Urinary bladder (tissue), 4 donors: ENCODE data around the gene CACNA2D1. TPM values are rescaled to one million over a fixed set of nuclear protein-coding genes. Genes with fewer than 3 reads are reported as not detected.

Experiments
- DNase-seq: peaks from one replicate; pipeline ENCODE4 v3.0.0-alpha.2; 2015; ENCODE audit errors: extremely low spot score
- H3K27ac ChIP-seq: one replicate; pipeline ENCODE4 v1.5.1; 2013; ENCODE audit warnings: low read depth, mild to moderate bottlenecking, moderate library complexity
- H3K36me3 ChIP-seq: one replicate; pipeline ENCODE4 v1.6.1; 2013; ENCODE audit warnings: mild to moderate bottlenecking, moderate library complexity; ENCODE audit not compliant: insufficient read depth
- H3K4me1 ChIP-seq: one replicate; pipeline ENCODE4 v1.6.1; 2013; ENCODE audit warnings: mild to moderate bottlenecking, moderate library complexity; ENCODE audit not compliant: insufficient read depth
- H3K4me3 ChIP-seq: one replicate; pipeline ENCODE4 v1.5.1; 2013; ENCODE audit warnings: low read depth, low read length
- WGBS: extraction: QIAGEN DNeasy Blood & Tissue Kit; methylation state at CpG from one replicate; pipeline ENCODE4 v1.1.7; 2013; 5-methylcytosine and 5-hydroxymethylcytosine counted together
- polyA plus RNA-seq: library from polyadenylated mRNA; stranded (reverse); fragments of 200-250 nt; gene quantifications from one replicate; pipeline ENCODE4 v1.2.3, GENCODE V29; 2013
- total RNA-seq: library from RNA; depleted of rRNA; stranded (reverse); fragments of >200 nt; gene quantifications from one replicate; pipeline ENCODE4 v1.2.3, GENCODE V29; 2014
- donor health status: healthy with polysubstance abuse.
- donor health status: healthy.

Gene CACNA2D1
- total and polyA plus RNA-seq, 2 donors, result 18.7 to 89.1 TPM

DNA sequence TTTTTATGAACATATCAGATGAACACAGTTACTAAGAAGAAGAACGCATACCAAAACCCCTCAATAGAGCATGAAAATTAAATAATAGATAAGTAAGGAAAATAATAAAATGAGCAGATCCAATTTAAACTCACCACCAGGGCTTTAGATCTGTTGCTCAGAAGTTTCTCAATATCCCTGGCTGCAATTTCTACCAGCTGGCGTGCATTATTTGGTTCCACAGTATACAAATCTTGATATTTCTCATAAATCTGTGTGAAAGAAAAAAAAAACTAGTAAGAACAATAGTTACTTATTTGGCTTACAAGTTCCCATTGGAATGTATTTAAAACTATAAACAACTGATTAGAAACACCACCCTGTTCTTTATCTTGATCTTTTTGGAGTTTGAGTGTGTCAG lies 108.6 kb downstream of the CACNA2D1 start:
- Histone ChIP-seq H3K4me1 (no peaks in the 10 kb centered on the region), H3K27ac (no peak overlapping the region), H3K4me3 (no peak overlapping the region), H3K36me3 (no peaks in the 10 kb centered on the region)
- no peak for DNase-seq
- WGBS, result 58% methylated on average over 2 of the region's 2 CpGs

DNA sequence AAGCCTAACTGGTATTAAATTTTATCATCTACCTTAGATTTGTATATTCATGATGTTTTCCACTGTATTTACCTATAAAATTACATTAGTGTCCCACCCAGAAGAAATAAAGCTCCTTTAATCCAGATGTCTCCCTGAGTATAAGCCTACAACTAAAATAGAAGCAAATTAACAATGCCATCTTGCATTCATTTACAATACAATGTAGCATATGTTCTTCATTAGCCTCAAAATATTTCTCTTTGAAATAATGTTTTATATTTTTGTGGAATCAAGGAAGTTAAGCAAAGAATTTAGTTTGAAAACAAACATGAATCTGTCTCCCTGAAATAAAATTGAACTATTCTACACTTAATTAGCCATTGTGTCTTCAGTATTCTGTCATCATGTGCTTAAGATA lies 112.3 kb downstream of the CACNA2D1 start:
- H3K4me3 ChIP-seq, result no peak overlapping the region
- H3K27ac ChIP-seq, result no peak overlapping the region
- no peaks in the 10 kb centered on the region for H3K4me1 ChIP-seq
- no peaks in the 10 kb centered on the region for H3K36me3 ChIP-seq
- DNase-seq, result no peak

DNA sequence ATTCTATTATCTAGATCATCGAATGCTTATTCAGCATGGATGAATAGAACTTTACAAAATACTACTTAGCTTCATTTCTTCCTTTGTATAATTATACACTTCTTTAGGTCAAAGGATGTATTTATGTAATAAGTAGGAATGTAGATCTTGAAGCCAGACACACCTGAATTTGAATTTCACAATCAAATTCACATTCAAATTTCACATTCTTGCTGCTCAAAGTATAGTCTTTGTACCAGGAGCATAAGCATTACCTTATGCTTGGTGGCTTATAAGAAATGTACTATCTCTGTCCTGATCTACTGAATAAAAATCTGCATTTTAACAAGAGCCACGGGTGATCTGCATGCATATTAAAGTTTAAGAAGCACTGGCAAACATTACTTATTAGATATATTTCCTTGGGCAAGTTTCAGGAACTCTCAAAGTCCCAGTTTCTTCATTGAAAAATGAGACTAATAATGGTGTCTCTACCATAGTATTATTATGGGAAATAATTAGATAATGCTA lies 112.8 kb downstream of the CACNA2D1 start:
- peaks cover 2% of the 10 kb centered on the region for H3K36me3 ChIP-seq
- no peak overlapping the region for H3K27ac ChIP-seq
- DNase-seq, result no peak
- WGBS, result 83% methylated on average over 2 of the region's 2 CpGs
- H3K4me3 ChIP-seq, result no peak overlapping the region
- no peaks in the 10 kb centered on the region for H3K4me1 ChIP-seq

DNA sequence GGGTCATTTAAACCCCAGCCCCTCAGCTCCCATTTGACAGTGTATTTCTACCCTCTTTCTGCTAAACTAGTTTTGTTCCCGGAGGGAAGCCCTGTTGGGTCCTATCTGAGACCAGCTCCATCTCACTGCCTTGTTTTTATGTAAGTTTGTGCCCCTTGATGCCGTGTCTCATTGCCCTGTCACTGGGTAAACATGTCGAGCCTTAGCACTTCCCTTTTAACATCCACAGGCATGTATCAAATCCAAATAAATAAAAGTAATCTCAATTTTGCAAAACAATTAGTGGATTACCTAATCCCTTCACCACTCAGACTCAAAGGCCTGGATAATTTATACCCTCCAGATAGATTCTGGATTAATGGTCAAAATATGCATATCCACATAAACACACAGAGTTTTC lies 115.7 kb downstream of the CACNA2D1 start:
- DNase-seq, result no peak
- Histone ChIP-seq H3K27ac (no peak overlapping the region), H3K36me3 (peaks cover 2% of the 10 kb centered on the region), H3K4me3 (no peak overlapping the region), H3K4me1 (no peaks in the 10 kb centered on the region)
- 44% methylated on average over 3 of the region's 3 CpGs for WGBS

DNA sequence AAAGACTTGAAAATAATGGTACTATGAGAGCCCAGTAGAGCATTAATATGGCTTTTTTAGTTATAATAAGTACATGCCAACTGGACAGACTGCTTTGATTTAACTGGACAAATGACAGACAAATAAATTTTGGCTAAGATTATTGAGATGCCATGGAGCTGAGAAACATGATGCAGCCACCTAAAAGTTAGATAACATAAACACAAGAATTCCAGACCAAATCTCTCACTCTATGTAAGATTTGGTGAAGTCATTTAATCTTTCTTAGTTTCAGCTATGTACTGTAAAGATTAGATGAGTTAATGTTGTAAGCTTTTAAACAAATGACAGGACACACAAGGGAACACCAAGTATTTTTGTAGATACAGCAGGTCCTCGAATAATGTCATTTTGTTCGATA lies 118.2 kb downstream of the CACNA2D1 start:
- WGBS, result 64% methylated on average over 2 of the region's 2 CpGs
- DNase-seq, result no peak

DNA sequence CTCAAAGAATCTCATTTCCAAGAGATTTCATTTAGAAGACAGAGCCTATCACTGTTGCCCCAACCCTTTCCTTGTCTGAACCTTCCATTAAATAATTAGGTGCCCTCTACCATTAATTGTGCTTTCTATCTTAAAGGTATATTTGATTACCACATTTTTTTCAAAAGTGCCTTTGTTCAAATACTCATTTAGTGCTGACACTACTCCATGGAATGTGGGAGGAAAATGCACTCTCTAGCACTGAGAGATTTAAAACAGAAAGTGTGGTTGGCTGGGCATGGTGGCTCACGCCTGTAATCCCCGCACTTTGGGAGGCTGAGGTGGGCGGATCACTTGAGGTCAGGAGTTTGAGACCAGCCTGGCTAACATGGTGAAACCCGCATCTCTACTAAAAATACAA lies 119.8 kb downstream of the CACNA2D1 start:
- Histone ChIP-seq H3K4me1 (no peaks in the 10 kb centered on the region), H3K27ac (no peak overlapping the region), H3K4me3 (no peak overlapping the region), H3K36me3 (peaks cover 2% of the 10 kb centered on the region)
- 95% methylated on average over 4 of the region's 4 CpGs for WGBS
- no peak for DNase-seq

More for the DNA sequence above, 118.2 kb downstream of the CACNA2D1 start:
- H3K36me3 ChIP-seq, result peaks cover 2% of the 10 kb centered on the region
- no peak overlapping the region for H3K4me3 ChIP-seq
- no peak overlapping the region for H3K27ac ChIP-seq
- H3K4me1 ChIP-seq, result no peaks in the 10 kb centered on the region

DNA sequence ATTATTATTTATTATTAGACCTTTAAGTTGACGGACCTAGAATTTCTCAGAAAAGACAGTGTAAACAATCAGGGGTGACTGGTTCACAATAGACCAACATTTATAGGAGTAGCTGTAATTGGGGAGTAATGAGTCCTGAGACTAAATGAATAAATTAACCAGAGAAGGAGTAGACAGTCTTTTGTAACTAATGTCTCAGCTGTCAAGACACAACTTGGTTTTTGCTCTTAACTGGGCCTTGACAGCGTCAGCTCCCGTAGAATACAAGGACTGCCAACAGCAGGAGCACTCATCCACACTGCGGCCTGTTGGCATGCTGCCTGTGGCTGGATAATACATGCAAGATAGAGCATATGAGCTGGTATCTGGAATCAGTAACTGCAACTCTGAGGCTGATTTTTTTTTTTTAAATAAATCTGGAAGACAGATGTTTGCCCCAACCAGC lies 123.9 kb downstream of the CACNA2D1 start:
- whole genome bisulfite sequencing, result 31% methylated on average over 4 of the region's 4 CpGs
- no peak overlapping the region for H3K27ac ChIP-seq
- H3K4me3 ChIP-seq, result no peak overlapping the region
- DNase-seq, result no peak
- no peaks in the 10 kb centered on the region for H3K36me3 ChIP-seq
- H3K4me1 ChIP-seq, result no peaks in the 10 kb centered on the region

DNA sequence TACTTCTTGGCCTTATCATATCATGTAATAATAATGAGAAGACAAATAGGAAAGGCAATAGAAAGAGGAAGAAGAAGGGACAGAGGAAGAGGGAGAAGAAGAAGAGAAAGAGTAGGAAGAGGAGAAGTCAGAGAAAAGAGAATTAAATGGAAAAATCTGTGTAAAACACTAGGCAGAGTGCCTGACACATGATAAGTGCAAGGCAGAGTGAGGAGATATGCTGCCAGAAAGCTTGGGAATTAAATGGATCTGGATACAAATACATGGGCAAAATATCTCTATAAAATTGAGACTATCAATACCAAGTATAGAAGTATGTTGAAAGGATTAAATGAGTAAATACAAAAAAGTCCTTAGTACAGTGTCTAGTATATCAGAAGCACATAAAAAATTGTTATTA lies 124.8 kb downstream of the CACNA2D1 start:
- no peak overlapping the region for H3K27ac ChIP-seq
- DNase-seq, result no peak
- H3K4me1 ChIP-seq, result no peaks in the 10 kb centered on the region
- no peak overlapping the region for H3K4me3 ChIP-seq
- no peaks in the 10 kb centered on the region for H3K36me3 ChIP-seq

DNA sequence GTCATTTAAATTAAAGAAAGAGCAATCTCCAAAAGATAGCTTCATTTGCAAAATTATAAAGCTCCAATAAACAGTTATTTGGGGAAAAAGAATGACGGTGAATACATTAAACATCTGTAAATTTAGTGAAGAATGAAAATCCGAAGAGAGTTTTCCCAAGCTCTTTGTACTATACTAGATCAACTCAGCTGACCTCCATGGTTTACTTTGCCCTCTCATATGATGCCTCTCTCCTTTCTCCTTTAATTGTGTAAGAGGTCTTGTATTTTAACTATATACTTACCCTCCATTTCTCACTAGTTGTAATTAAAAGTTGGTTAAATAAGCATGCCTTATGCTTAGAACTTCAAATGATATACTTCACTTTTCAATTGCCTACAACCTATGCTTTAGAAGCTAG lies 125.8 kb downstream of the CACNA2D1 start:
- WGBS, result 76% methylated on average over 2 of the region's 2 CpGs
- no peak overlapping the region for H3K27ac ChIP-seq
- no peaks in the 10 kb centered on the region for H3K36me3 ChIP-seq
- H3K4me1 ChIP-seq, result no peaks in the 10 kb centered on the region
- no peak overlapping the region for H3K4me3 ChIP-seq
- DNase-seq, result no peak

DNA sequence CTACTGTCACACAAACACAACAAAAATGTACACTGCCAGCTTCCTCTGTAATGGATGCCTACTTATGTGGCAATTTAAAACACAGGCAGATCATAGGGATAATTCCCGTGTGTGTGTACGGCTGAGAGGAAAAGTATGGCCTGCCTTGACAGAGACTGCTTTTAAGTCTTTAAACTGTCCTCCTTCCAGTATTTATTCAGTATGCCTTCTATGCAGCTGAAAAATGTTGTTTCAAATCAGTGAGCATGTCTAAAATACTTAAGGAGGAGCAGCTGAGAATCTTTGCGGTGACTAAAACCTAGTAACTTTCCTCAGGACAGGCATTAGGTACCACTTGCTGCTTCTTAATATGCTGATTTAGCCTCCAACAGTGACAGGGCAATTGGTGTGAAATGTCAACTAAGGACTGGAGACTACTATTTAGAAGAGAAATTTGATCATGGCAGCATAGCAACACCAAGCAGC lies 126.3 kb downstream of the CACNA2D1 start:
- Histone ChIP-seq H3K4me1 (no peaks in the 10 kb centered on the region), H3K27ac (no peak overlapping the region), H3K4me3 (no peak overlapping the region), H3K36me3 (no peaks in the 10 kb centered on the region)
- DNase-seq, result no peak
- WGBS, result 63% methylated on average over 3 of the region's 3 CpGs

DNA sequence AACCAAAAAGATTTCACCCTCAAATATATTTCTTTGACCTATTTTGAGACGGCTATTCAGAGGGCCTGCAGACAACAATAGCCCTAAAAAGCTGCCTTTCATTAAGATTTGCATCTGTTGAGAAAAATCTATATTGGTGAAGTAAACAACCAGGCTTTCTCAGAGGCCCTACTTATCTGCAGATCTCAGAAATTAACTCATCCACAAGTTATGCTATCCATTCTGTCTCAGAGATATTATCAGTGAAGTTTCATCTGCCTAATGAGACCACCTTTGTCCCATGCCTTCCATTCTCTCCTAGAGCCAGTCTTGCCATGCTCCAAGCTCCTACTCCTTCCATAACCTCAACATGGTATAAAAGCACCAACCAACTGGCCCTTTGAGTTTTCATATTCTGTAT lies 130.3 kb downstream of the CACNA2D1 start:
- Histone ChIP-seq H3K27ac (no peak overlapping the region), H3K36me3 (no peaks in the 10 kb centered on the region), H3K4me3 (no peak overlapping the region), H3K4me1 (no peaks in the 10 kb centered on the region)
- WGBS, result 93% methylated on average over 1 of the region's 1 CpG
- no peak for DNase-seq

DNA sequence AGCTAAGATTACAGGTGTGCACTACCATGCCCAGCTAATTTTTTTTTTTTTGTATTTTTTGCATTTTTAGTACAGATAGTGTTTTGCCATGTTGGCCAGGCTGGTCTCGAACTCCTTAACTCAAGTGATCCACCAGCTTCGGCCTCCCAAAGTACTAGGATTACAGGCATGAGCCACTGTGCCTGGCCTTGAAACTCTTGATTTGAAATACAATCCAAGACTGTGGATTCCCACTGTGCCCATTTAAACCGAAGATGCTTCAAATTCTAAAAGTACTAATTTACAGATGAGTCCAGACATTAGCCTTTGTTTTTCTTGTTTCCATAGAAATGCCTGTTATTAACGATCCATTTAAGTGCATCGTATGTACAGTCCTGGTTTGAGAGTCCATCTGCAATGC lies 130.9 kb downstream of the CACNA2D1 start:
- Histone ChIP-seq H3K4me3 (no peak overlapping the region), H3K27ac (no peak overlapping the region), H3K36me3 (no peaks in the 10 kb centered on the region), H3K4me1 (no peaks in the 10 kb centered on the region)
- DNase-seq, result no peak
- WGBS, result 93% methylated on average over 5 of the region's 5 CpGs

DNA sequence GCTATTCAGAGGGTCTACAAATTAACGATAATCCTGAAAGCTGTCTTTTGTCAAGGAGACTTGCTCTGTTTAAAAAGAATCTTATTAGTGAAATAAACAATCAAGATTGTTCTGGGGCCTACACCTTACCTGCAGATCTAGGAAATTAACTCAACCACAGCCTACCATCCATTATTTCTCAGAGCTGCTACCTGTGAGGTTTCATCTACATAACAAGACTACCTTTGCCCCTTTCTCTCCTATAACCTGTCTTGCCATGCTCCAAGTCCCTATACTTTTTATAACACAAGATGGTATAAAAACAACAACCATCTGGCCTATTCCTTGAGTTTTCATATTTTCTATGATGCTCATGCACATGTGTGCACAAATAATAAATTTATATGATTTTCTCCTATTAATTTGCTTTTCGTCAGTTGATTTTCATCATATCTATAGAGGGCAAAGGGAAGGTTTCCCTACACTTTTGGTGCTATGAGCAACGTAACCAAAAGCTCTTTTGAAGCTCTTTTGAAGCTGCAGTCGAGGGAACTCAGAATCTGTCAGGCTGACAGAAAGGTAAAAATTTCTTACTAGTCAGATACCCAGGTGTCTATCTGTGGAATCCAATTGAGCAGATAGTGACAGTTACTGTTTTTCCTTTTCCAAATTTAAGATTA lies 138.1 kb downstream of the CACNA2D1 start:
- no peak for DNase-seq
- no peak overlapping the region for H3K4me3 ChIP-seq

DNA sequence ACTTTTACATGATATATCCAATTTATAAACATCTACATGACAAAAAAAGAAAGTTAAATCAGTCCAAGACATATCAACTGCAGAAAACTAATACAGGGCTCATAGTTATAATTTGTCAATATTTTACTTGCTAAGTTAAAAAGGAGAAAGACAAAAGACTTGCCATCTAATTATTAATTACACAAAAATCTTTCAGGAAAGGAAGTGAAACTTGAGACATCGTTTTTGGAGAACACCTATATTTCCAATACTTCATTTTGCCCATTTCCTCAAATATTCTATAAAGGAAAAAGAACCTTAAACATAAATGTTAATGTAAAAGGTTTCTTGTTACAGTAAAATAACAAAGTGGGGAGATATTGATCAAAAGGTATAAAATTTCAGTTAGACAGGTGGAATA lies 148.7 kb downstream of the CACNA2D1 start:
- Histone ChIP-seq H3K27ac (no peak overlapping the region), H3K36me3 (no peaks in the 10 kb centered on the region), H3K4me3 (no peak overlapping the region), H3K4me1 (no peaks in the 10 kb centered on the region)
- no peak for DNase-seq
- 84% methylated on average over 1 of the region's 1 CpG for WGBS

More for the DNA sequence above, 138.1 kb downstream of the CACNA2D1 start:
- 90% methylated on average over 4 of the region's 4 CpGs for WGBS
- Histone ChIP-seq H3K4me1 (no peaks in the 10 kb centered on the region), H3K27ac (no peak overlapping the region), H3K36me3 (no peaks in the 10 kb centered on the region)
